Mesothelial cell of epicardium (in vitro differentiated cells): ENCODE data around the gene ZNF575. TPM values are rescaled to one million over a fixed set of nuclear protein-coding genes. Genes with fewer than 3 reads are reported as not detected.
A peak's percentile ranks its signal among the peaks of the same experiment; 100 is the strongest.

Experiments used
- DNase-seq, 2 experiments: peaks; one replicate each; pipeline ENCODE4 v3.0.0; 2021; ENCODE audit warnings: low spot score in 2 of 2; ENCODE audit not compliant: unreplicated experiment in 2 of 2
- H3K27ac Mint-ChIP-seq: 2 replicates; pipeline ENCODE4 v1.8.0; 2021; ENCODE audit warnings: mixed read lengths
- H3K27me3 Mint-ChIP-seq: 2 replicates; pipeline ENCODE4 v1.8.0; 2021; ENCODE audit warnings: low read depth, mixed read lengths
- H3K36me3 Mint-ChIP-seq: 2 replicates; pipeline ENCODE4 v1.8.0; 2021; ENCODE audit warnings: mixed read lengths
- H3K4me1 Mint-ChIP-seq: 2 replicates; pipeline ENCODE4 v1.8.0; 2021; ENCODE audit warnings: mixed read lengths
- H3K4me3 Mint-ChIP-seq: 2 replicates; pipeline ENCODE4 v1.8.0; 2021; ENCODE audit warnings: mild to moderate bottlenecking, moderate library complexity, mixed read lengths
- H3K9me3 Mint-ChIP-seq: 2 replicates; pipeline ENCODE4 v1.8.0; 2021; ENCODE audit warnings: mixed read lengths
- CTCF ChIP-seq: fragments of 200-600 bp; sonication (generic); IDR thresholded peaks from one replicate; pipeline ENCODE4 v1.5.0; 2021; ENCODE audit warnings: antibody characterized with exemption; ENCODE audit not compliant: unreplicated experiment
- total RNA-seq: library from RNA; stranded (reverse); gene quantifications from 3 replicates; pipeline ENCODE4 v1.2.1, GENCODE V29; 2021

ZNF575 gene
- total RNA-seq, 1 donor from 2014 or later, result 2.3 TPM

- Mint-ChIP-seq H3K4me1 (no peaks in the 10 kb centered on the region), H3K36me3 (peaks cover 28% of the 10 kb centered on the region), H3K9me3 (no peaks in the 10 kb centered on the region), H3K4me3 (no peak overlapping the region), H3K27ac (no peak overlapping the region), H3K27me3 (no peaks in the 10 kb centered on the region)
- DNase-seq, result no peak
- TF ChIP-seq CTCF, result no peak
Observed at GRCh38 chr19:43562226-43562697, 29.3 kb downstream of the ZNF575 start.

- no peak for DNase-seq
- Mint-ChIP-seq H3K9me3 (no peaks in the 10 kb centered on the region), H3K4me1 (no peaks in the 10 kb centered on the region), H3K27me3 (no peaks in the 10 kb centered on the region), H3K27ac (no peak overlapping the region), H3K4me3 (no peak overlapping the region), H3K36me3 (peaks cover 25% of the 10 kb centered on the region)
- TF ChIP-seq CTCF, result no peak
Observed at GRCh38 chr19:43562698-43563241, 29.8 kb downstream of the ZNF575 start.

- Mint-ChIP-seq H3K27ac (no peak overlapping the region), H3K9me3 (no peaks in the 10 kb centered on the region), H3K4me1 (no peaks in the 10 kb centered on the region), H3K36me3 (peaks cover 23% of the 10 kb centered on the region), H3K27me3 (no peaks in the 10 kb centered on the region), H3K4me3 (no peak overlapping the region)
- no peak for TF ChIP-seq CTCF
- DNase-seq, result no peak
Observed at GRCh38 chr19:43563816-43564457, 30.9 kb downstream of the ZNF575 start.

- Mint-ChIP-seq H3K27me3 (no peaks in the 10 kb centered on the region), H3K4me3 (no peak overlapping the region), H3K27ac (peak overlapping the region; percentile 44), H3K36me3 (peaks cover 22% of the 10 kb centered on the region), H3K9me3 (no peaks in the 10 kb centered on the region), H3K4me1 (no peaks in the 10 kb centered on the region)
- no peak for TF ChIP-seq CTCF
- DNase-seq, result no peak
Observed at GRCh38 chr19:43564800-43565199, 31.8 kb downstream of the ZNF575 start.

GRCh38 chr19:43569657-43570056, 36.7 kb downstream of the ZNF575 start:
- H3K9me3 Mint-ChIP-seq, result no peaks in the 10 kb centered on the region
- H3K4me1 Mint-ChIP-seq, result no peaks in the 10 kb centered on the region
- TF ChIP-seq CTCF, result no peak

More at GRCh38 chr19:43569657-43570056, 36.7 kb downstream of the ZNF575 start:
- no peak overlapping the region for H3K4me3 Mint-ChIP-seq
- peaks cover 8% of the 10 kb centered on the region for H3K36me3 Mint-ChIP-seq
- no peaks in the 10 kb centered on the region for H3K27me3 Mint-ChIP-seq
- no peak for DNase-seq
- peak overlapping the region; percentile 56 for H3K27ac Mint-ChIP-seq
